Gastroesophageal sphincter (tissue), 4 donors: ENCODE results near the gene HBP1. TPM values are rescaled to one million over a fixed set of nuclear protein-coding genes. Genes with fewer than 3 reads are reported as not detected.

Experiments used
- ATAC-seq: fragments of 150-250 bp; one replicate; pipeline ENCODE4 v1.9.1; 2016; ENCODE audit warnings: mild to moderate bottlenecking, moderate library complexity
- H3K27ac ChIP-seq, 4 donors: fragments of 200-600 bp; sonication (generic) in 3 of 4; 1 replicate in 3 of 4; 2 replicates in 1 of 4; pipeline ENCODE4 v1.5.1; 2016 to 2019
- H3K27me3 ChIP-seq: fragments of 200-600 bp; sonication (generic); one replicate; pipeline ENCODE4 v1.5.1; 2019
- H3K36me3 ChIP-seq, 2 donors: fragments of 200-600 bp; sonication (generic); one replicate each; pipeline ENCODE4 v1.5.1; 2019; ENCODE audit warnings: control low read depth in 1 of 2
- H3K4me1 ChIP-seq, 3 donors: fragments of 200-600 bp; sonication (generic); 1 replicate in 2 of 3; 2 replicates in 1 of 3; pipeline ENCODE4 v1.5.1; 2016 to 2019; ENCODE audit warnings: control low read depth in 2 of 3
- H3K4me3 ChIP-seq, 2 donors: fragments of 200-600 bp; sonication (generic); one replicate each; pipeline ENCODE4 v1.5.1; 2019; ENCODE audit warnings: mild to moderate bottlenecking in 1 of 2, moderate library complexity in 1 of 2
- H3K9me3 ChIP-seq, 3 donors: fragments of 200-600 bp; sonication (generic); one replicate each; pipeline ENCODE4 v1.5.1; 2017 to 2019; ENCODE audit warnings: control low read depth in 2 of 3
- EP300 ChIP-seq: sonication (generic); formaldehyde crosslinking; IDR thresholded peaks from one replicate; pipeline ENCODE4 v1.6.1; 2017; ENCODE audit warnings: antibody characterized with exemption, mild to moderate bottlenecking
- POLR2A ChIP-seq, 2 donors: fragments of 450-650 bp; IDR thresholded peaks; one replicate each; pipeline ENCODE4 v1.6.1; 2017; ENCODE audit warnings: antibody characterized with exemption in 2 of 2, mild to moderate bottlenecking in 2 of 2, moderate library complexity in 1 of 2
- POLR2AphosphoS5 ChIP-seq: sonication (generic); formaldehyde crosslinking; IDR thresholded peaks from one replicate; pipeline ENCODE4 v1.6.1; 2017; ENCODE audit warnings: antibody characterized with exemption
- WGBS, 2 donors: methylation state at CpG; one replicate each; pipeline ENCODE4 v1.1.5; 2018; ENCODE audit warnings: low coverage in 1 of 2; 5-methylcytosine and 5-hydroxymethylcytosine counted together
- total RNA-seq, 4 donors: library from RNA; depleted of rRNA; stranded (reverse); fragments of >200 nt; gene quantifications; one replicate each; pipeline ENCODE4 v1.1.0, GENCODE V29; 2016
- TF ChIP-seq, protein P1 (sequence below), 4 experiments: fragments of 200-600 bp in 2 of 4; fragments of 450-650 bp in 2 of 4; sonication (generic) in 1 of 4; IDR thresholded peaks; one replicate each; pipeline ENCODE4 v1.5.1; 2017 to 2019; ENCODE audit warnings: antibody characterized with exemption in 4 of 4, mild to moderate bottlenecking in 2 of 4, moderate library complexity in 2 of 4

HBP1 gene
- total RNA-seq, 4 donors from 2014 or later, result 57.1 to 126 (median 118) TPM

DNA sequence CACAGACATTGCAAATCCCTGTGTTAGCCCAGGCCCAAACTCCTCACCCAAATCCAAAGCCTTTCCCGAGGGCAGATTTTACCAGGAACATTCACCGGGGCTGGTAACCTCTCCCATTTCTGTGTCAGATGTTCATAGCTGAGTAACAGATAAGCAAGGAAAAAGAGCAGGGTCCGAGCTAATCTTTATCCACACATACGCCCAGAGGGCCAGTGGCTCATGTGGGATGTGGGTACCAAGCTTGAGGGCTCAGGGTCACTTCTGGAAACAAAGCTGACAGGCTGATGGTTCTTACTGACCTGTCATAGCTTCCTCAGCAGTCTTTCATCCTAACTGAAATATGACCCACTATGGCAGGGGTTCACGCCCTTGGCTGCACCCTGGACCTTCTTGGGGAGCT is 39.8 kb downstream of the HBP1 start:
- Histone ChIP-seq H3K9me3 (no peaks in the 10 kb centered on the region), H3K4me1 (peaks cover 8 to 35% (median 13%) of the 10 kb centered on the region in 3 donors), H3K27ac (peak overlapping the region; percentile 40 to 63 (median 54)), H3K36me3 (peaks cover 5 to 42% of the 10 kb centered on the region in 2 donors), H3K27me3 (no peaks in the 10 kb centered on the region), H3K4me3 (no peak overlapping the region)
- TF ChIP-seq, protein P1, sequence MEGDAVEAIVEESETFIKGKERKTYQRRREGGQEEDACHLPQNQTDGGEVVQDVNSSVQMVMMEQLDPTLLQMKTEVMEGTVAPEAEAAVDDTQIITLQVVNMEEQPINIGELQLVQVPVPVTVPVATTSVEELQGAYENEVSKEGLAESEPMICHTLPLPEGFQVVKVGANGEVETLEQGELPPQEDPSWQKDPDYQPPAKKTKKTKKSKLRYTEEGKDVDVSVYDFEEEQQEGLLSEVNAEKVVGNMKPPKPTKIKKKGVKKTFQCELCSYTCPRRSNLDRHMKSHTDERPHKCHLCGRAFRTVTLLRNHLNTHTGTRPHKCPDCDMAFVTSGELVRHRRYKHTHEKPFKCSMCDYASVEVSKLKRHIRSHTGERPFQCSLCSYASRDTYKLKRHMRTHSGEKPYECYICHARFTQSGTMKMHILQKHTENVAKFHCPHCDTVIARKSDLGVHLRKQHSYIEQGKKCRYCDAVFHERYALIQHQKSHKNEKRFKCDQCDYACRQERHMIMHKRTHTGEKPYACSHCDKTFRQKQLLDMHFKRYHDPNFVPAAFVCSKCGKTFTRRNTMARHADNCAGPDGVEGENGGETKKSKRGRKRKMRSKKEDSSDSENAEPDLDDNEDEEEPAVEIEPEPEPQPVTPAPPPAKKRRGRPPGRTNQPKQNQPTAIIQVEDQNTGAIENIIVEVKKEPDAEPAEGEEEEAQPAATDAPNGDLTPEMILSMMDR (IDR thresholded peaks at IDR 0.05), result no peak
- TF ChIP-seq POLR2AphosphoS5 (no peak), EP300 (no peak), POLR2A (IDR thresholded peaks at IDR 0.05) (no peak)
- 60 to 94% methylated on average over 2 of the region's 5 CpGs for WGBS, 2 donors
- ATAC-seq, result no peak

DNA sequence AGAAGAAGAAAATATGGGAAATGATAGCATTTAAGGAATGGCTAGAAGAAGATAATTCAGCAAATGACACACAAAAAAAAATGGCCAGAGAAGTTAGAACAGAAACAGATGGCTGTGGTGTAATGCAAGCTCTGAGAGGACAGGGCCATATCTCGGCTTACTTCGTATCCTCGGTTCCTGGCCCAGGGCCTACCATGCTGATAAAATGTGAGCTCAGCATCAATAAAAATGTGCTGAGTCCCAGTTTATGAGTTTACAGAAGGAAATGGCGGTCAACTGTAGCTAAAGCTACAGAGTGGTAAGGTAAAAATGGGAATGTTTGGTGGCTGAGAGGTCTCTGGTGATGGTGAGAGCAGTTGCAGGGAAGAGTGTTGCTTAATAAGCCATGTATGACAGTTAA is 40.8 kb downstream of the HBP1 start:
- Histone ChIP-seq H3K4me1 (peaks cover 8 to 35% (median 13%) of the 10 kb centered on the region in 3 donors), H3K27ac (no peak overlapping the region), H3K27me3 (no peaks in the 10 kb centered on the region), H3K4me3 (no peak overlapping the region), H3K9me3 (peaks cover 0 to 2% (median 0%) of the 10 kb centered on the region in 3 donors), H3K36me3 (peaks cover 0 to 32% of the 10 kb centered on the region in 2 donors)
- WGBS, 2 donors, result 97 to 98% methylated on average over 4 of the region's 4 CpGs
- TF ChIP-seq POLR2A (IDR thresholded peaks at IDR 0.05), result no peak
- TF ChIP-seq, protein P1 (IDR thresholded peaks at IDR 0.05), result no peak
- no peak for TF ChIP-seq POLR2AphosphoS5
- TF ChIP-seq EP300, result no peak
- no peak for ATAC-seq

DNA sequence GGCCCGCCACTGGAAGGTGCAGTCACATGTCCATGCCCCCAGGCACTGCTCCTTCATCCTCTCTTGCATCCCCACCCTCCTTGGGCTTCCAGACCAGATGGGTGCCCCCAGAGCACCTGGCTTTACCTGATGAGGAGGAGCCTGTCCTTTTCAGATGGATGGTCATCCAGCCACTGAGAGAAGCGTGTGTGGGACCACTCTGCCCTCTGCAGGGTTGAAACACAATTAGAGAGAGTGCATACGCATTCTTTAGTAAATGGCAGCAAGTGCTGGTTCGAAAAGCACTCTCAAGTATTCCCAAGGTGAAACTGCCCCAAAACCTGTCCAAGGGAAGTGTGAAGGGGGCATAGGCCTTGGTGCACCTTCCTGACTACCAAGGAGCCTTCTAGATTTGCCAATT is 41.6 kb downstream of the HBP1 start:
- Histone ChIP-seq H3K4me1 (peaks cover 8 to 35% (median 13%) of the 10 kb centered on the region in 3 donors), H3K27ac (no peak overlapping the region), H3K36me3 (peaks cover 0 to 23% of the 10 kb centered on the region in 2 donors), H3K27me3 (no peaks in the 10 kb centered on the region), H3K9me3 (peaks cover 0 to 4% (median 0%) of the 10 kb centered on the region in 3 donors), H3K4me3 (no peak overlapping the region)
- 100% methylated on average over 2 of the region's 4 CpGs; no CpG with 5 or more reads in 1 of the 2 donors for WGBS, 2 donors
- no peak for TF ChIP-seq POLR2A (IDR thresholded peaks at IDR 0.05)
- no peak for TF ChIP-seq EP300
- TF ChIP-seq, protein P1 (IDR thresholded peaks at IDR 0.05), result no peak
- no peak for TF ChIP-seq POLR2AphosphoS5
- ATAC-seq, result no peak

DNA sequence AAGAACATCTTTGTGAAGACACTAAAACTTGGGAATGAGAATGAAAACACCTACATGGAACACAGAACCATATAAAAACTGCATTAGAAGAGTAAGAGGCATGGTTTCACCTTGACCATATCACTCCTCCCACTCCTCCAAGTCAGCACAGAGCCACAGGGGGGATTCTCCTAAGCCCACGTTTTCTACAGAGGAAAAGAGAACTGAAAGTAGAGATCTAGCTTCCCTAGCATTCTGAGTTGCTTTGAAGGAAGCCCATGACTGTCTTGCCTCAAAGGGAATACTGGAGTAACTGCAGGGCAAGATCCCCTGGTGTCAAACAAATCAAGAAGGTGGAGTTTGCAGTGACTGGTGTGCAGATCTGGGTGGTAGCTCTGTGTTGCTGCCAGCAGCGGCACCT is 43.9 kb downstream of the HBP1 start:
- H3K9me3 ChIP-seq, result peaks cover 0 to 4% (median 0%) of the 10 kb centered on the region in 3 donors
- no peak for ATAC-seq
- TF ChIP-seq EP300, result no peak
- no peak for TF ChIP-seq POLR2AphosphoS5
- TF ChIP-seq POLR2A (IDR thresholded peaks at IDR 0.05), result no peak
- TF ChIP-seq, protein P1 (IDR thresholded peaks at IDR 0.05), result no peak
- 60 to 67% methylated on average over 1 to 2 of the region's 2 CpGs for WGBS, 2 donors
- no peak overlapping the region for H3K4me3 ChIP-seq
- no peaks in the 10 kb centered on the region for H3K27me3 ChIP-seq
- peaks cover 0 to 16% of the 10 kb centered on the region in 2 donors for H3K36me3 ChIP-seq
- H3K27ac ChIP-seq, result no peak overlapping the region
- H3K4me1 ChIP-seq, result peaks cover 5 to 18% (median 10%) of the 10 kb centered on the region in 3 donors

DNA sequence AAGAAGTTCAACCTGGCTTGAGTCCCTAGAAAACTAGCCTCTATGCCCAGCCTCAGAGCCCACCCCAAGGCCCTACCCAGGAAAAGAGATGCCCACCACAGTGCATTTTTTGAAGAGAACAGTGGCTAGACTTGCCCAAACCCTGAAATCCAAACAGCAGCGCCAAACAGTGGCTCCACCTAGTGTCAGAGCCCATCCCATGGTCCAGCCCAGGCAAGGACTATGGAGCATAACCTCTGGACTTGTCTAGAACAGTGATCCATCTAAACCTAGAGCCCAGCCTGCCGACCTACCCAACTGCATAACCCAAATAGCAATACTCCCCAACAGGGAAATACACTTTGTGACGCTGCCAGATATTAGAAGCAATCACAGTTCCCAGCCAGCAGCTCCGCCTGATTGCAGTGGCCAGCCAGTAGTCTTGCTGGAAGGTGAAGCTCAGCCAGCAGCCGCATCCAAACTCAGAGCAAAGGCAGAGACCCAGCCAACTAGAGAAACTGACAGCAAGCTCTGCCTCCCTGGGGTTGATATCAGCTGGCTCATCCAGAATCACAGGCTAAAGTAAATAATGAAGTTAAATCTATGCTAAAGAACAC is 44.5 kb downstream of the HBP1 start:
- Histone ChIP-seq H3K27ac (no peak overlapping the region), H3K9me3 (peaks cover 0 to 4% (median 0%) of the 10 kb centered on the region in 3 donors), H3K4me1 (peaks cover 0 to 12% (median 6%) of the 10 kb centered on the region in 3 donors), H3K27me3 (no peaks in the 10 kb centered on the region), H3K4me3 (no peak overlapping the region), H3K36me3 (peaks cover 0 to 16% of the 10 kb centered on the region in 2 donors)
- ATAC-seq, result peak; percentile 50
- TF ChIP-seq POLR2A (IDR thresholded peaks at IDR 0.05) (no peak), POLR2AphosphoS5 (no peak), EP300 (no peak)
- TF ChIP-seq, protein P1 (IDR thresholded peaks at IDR 0.05), result no peak
- 50 to 100% methylated on average over 1 to 4 of the region's 5 CpGs for WGBS, 2 donors
